ENCODE results near the gene ALDH16A1. TPM values are rescaled to one million over a fixed set of nuclear protein-coding genes. Genes with fewer than 3 reads are reported as not detected.

Gene ALDH16A1
- total and polyA plus RNA-seq, 2 donors (not counting 3 experiments of a cell fraction or from before 2014, with no cell fraction given), result 27.6 to 33.2 TPM

GRCh38 chr19:49411681-49412326 is 41.2 kb upstream of the ALDH16A1 start:
- no peak for TF ChIP-seq POLR2AphosphoS5 (IDR thresholded peaks at IDR 0.05; ENCODE audit: insufficient read depth, low read depth, low read length)
- TF ChIP-seq CTCF (IDR thresholded peaks at IDR 0.05; ENCODE audit: extremely low read depth in 1 of 2, insufficient read depth in 1 of 2, low read depth in 1 of 2, low read length in 2 of 2), result no peak
- TF ChIP-seq POLR2A (IDR thresholded peaks at IDR 0.05; ENCODE audit: low read depth, low read length), result no peak
- H3K9me1 ChIP-seq (replicated peaks; ENCODE audit: control insufficient read depth, extremely low read depth, insufficient read depth, low read length), result no peaks in the 10 kb centered on the region
- no peaks in the 10 kb centered on the region for H3K36me3 ChIP-seq (ENCODE audit: control insufficient read depth in 2 of 2, extremely low read depth in 1 of 2, insufficient read depth in 2 of 2, low read length in 2 of 2)
- H3K27ac ChIP-seq (ENCODE audit: insufficient read depth, low read depth, low read length), result no peak overlapping the region
- FAIRE-seq, result no peak
- CTCF ChIA-PET, result interaction anchor here (0.7 to 1.3 kb wide), 3 partner anchors 8 to 421 kb away, joined by 3 to 4 read pairs (median 3); no protein-coding TSS in a partner anchor
- H3K27me3 ChIP-seq (ENCODE audit: control insufficient read depth in 2 of 2, insufficient read depth in 2 of 2, low read length in 2 of 2), result peaks cover 0 to under 1% of the 10 kb centered on the region in 2 experiments
- POLR2A ChIA-PET, result no interaction called here
- H3K9ac ChIP-seq (replicated peaks; ENCODE audit: extremely low read depth, insufficient read depth, low read length), result no peak overlapping the region
- no peaks in the 10 kb centered on the region for H3K79me2 ChIP-seq (ENCODE audit: control insufficient read depth, insufficient read depth, low read length)
- intact Hi-C loops (cut with micrococcal nuclease), result no loop called here
- H3K4me1 ChIP-seq (ENCODE audit: control insufficient read depth, extremely low read depth, insufficient read depth, low read length), result no peaks in the 10 kb centered on the region
- H3K4me2 ChIP-seq (ENCODE audit: insufficient read depth, low read length), result no peak overlapping the region
- no peak overlapping the region for H2AFZ ChIP-seq (ENCODE audit: low read depth, low read length)
- dilution Hi-C loops (cut with MboI; ENCODE audit: extremely low pct_ligation_motif_present, low sequenced_read_pairs), result no loop called here
- BruUV-seq (replicated peaks), result no TSS peak
- no peaks in the 10 kb centered on the region for H3K9me3 ChIP-seq (replicated peaks; ENCODE audit: control insufficient read depth, insufficient read depth, low read length)
- no peak overlapping the region for H3K4me3 ChIP-seq (replicated peaks in 1 of 3; ENCODE audit: insufficient read depth in 1 of 3, low read depth in 1 of 3, low read length in 3 of 3)
- DNase-seq (ENCODE audit: low read depth, low spot score), result no peak
- no peaks in the 10 kb centered on the region for H4K20me1 ChIP-seq (replicated peaks; ENCODE audit: control insufficient read depth, extremely low read depth, insufficient read depth, low read length)

- H3K79me2 ChIP-seq (ENCODE audit: control insufficient read depth, insufficient read depth, low read length), result no peaks in the 10 kb centered on the region
- BruUV-seq (replicated peaks), result no TSS peak
- no peaks in the 10 kb centered on the region for H3K4me1 ChIP-seq (ENCODE audit: control insufficient read depth, extremely low read depth, insufficient read depth, low read length)
- DNase-seq (ENCODE audit: low read depth, low spot score), result no peak
- ChIA-PET POLR2A (no interaction called here), CTCF (interaction anchor here (0.8 kb wide), 1 partner anchor 22 kb away, joined by 3 read pairs; no protein-coding TSS in a partner anchor)
- H2AFZ ChIP-seq (ENCODE audit: low read depth, low read length), result no peak overlapping the region
- intact Hi-C loops (cut with micrococcal nuclease), result no loop called here
- dilution Hi-C loops (cut with MboI; ENCODE audit: extremely low pct_ligation_motif_present, low sequenced_read_pairs), result no loop called here
- no peak overlapping the region for H3K9ac ChIP-seq (replicated peaks; ENCODE audit: extremely low read depth, insufficient read depth, low read length)
- peaks cover 5 to 9% of the 10 kb centered on the region in 2 experiments for H3K27me3 ChIP-seq (ENCODE audit: control insufficient read depth in 2 of 2, insufficient read depth in 2 of 2, low read length in 2 of 2)
- H3K27ac ChIP-seq (ENCODE audit: insufficient read depth, low read depth, low read length), result no peak overlapping the region
- no peaks in the 10 kb centered on the region for H3K9me1 ChIP-seq (replicated peaks; ENCODE audit: control insufficient read depth, extremely low read depth, insufficient read depth, low read length)
- TF ChIP-seq GATA2 (IDR thresholded peaks at IDR 0.05; ENCODE audit: insufficient read depth, insufficient read length, low read depth, low read length), result no peak
- no peak for TF ChIP-seq CTCF (IDR thresholded peaks at IDR 0.05; ENCODE audit: extremely low read depth in 1 of 2, insufficient read depth in 1 of 2, low read depth in 1 of 2, low read length in 2 of 2)
- FAIRE-seq, result no peak
- H3K4me2 ChIP-seq (ENCODE audit: insufficient read depth, low read length), result no peak overlapping the region
- no peak overlapping the region for H3K4me3 ChIP-seq (replicated peaks in 1 of 3; ENCODE audit: insufficient read depth in 1 of 3, low read depth in 1 of 3, low read length in 3 of 3)
- no peaks in the 10 kb centered on the region for H3K36me3 ChIP-seq (ENCODE audit: control insufficient read depth in 2 of 2, extremely low read depth in 1 of 2, insufficient read depth in 2 of 2, low read length in 2 of 2)
- H4K20me1 ChIP-seq (replicated peaks; ENCODE audit: control insufficient read depth, extremely low read depth, insufficient read depth, low read length), result no peaks in the 10 kb centered on the region
- no peaks in the 10 kb centered on the region for H3K9me3 ChIP-seq (replicated peaks; ENCODE audit: control insufficient read depth, insufficient read depth, low read length)
Observed at GRCh38 chr19:49413348-49413747, 39.7 kb upstream of the ALDH16A1 start.
